Motor neuron (in vitro differentiated cells): ENCODE data around the gene PLA2G6. TPM values are rescaled to one million over a fixed set of nuclear protein-coding genes. Genes with fewer than 3 reads are reported as not detected.

Experiments used
- ATAC-seq, 8 experiments: fragments of 200-7000 bp; cut with Tn5 transposase; replicated peaks in 6 of 8; 2 replicates each; pipeline ENCODE4 v1.8.0; 2021; ENCODE audit warnings: mild to moderate bottlenecking in 8 of 8, moderate library complexity in 8 of 8
- H3K27ac ChIP-seq, 2 donors: fragments of 250-450 bp; sonication (Bioruptor Pico); 2 replicates each; pipeline ENCODE4 v1.9.0; 2021; ENCODE audit warnings: antibody characterized with exemption in 2 of 2, mild to moderate bottlenecking in 2 of 2, moderate library complexity in 1 of 2
- H3K4me1 ChIP-seq, 2 donors: fragments of 250-450 bp; sonication (Bioruptor Pico); replicated peaks in 1 of 2; 2 replicates each; pipeline ENCODE4 v1.6.1; 2021; ENCODE audit warnings: antibody characterized with exemption in 2 of 2, mild to moderate bottlenecking in 2 of 2, moderate library complexity in 1 of 2
- H3K4me3 ChIP-seq, 5 donors: fragments of 250-450 bp; sonication (Bioruptor Pico); 2 replicates each; pipeline ENCODE4 v1.9.0; 2021; ENCODE audit warnings: antibody characterized with exemption in 5 of 5, mild to moderate bottlenecking in 5 of 5, moderate library complexity in 4 of 5
- WGBS, 10 experiments: fragments of 450-650 bp; shearing (Covaris generic); methylation state at CpG; one replicate each; pipeline ENCODE4 v1.0.0; 2022; 5-methylcytosine and 5-hydroxymethylcytosine counted together
- in situ Hi-C, 9 experiments: fragments of 400-800 bp; cut with MboI; loops; one replicate each; pipeline ENCODE4 v1.15.0; 2021; ENCODE audit warnings: low sequenced_read_pairs in 9 of 9, low pct_unique_long_range_greater_than_20kb in 2 of 9; ENCODE audit not compliant: unreplicated experiment in 9 of 9
- total RNA-seq, 8 experiments: library from RNA; unstranded; fragments of 300-600 nt; gene quantifications; 2 replicates each; pipeline versions ENCODE4 v1.2.3 to v1.2.4, GENCODE V29; 2022

Gene PLA2G6
- total RNA-seq, 8 experiments from 2014 or later: 8.6 to 56.8 (median 16.6) TPM

GRCh38 chr22:38112381-38112780 lies 69.2 kb downstream of the PLA2G6 start:
- no CpG with 5 or more reads among the region's 22 CpGs for WGBS, 10 experiments
- H3K4me1 ChIP-seq: peaks cover 4 to 13% of the 10 kb centered on the region in 2 donors
- in situ Hi-C loops: no loop called here
- H3K27ac ChIP-seq: no peak overlapping the region
- no peak overlapping the region for H3K4me3 ChIP-seq
- no peak for ATAC-seq

- H3K27ac ChIP-seq: no peak overlapping the region
- in situ Hi-C loops: no loop called here
- H3K4me3 ChIP-seq: no peak overlapping the region
- no peak for ATAC-seq
- WGBS, 10 experiments: 88% methylated on average over 4 of the region's 11 CpGs; no CpG with 5 or more reads in 9 of the 10 experiments
- peaks cover 4 to 13% of the 10 kb centered on the region in 2 donors for H3K4me1 ChIP-seq
Measured at GRCh38 chr22:38111925-38112355, 69.7 kb downstream of the PLA2G6 start.

- ATAC-seq: peak; percentile 38 to 82 (median 74)
- peaks cover 4 to 13% of the 10 kb centered on the region in 2 donors for H3K4me1 ChIP-seq
- in situ Hi-C loops: no loop called here
- 0 to 100% (median 44%) methylated on average over 1 to 5 of the region's 30 CpGs; no CpG with 5 or more reads in 4 of the 10 experiments for WGBS, 10 experiments
- H3K4me3 ChIP-seq: no peak overlapping the region
- H3K27ac ChIP-seq: no peak overlapping the region
Measured at GRCh38 chr22:38110863-38111852, 70.5 kb downstream of the PLA2G6 start.

- peak in 5 of 8 experiments; percentile 15 to 75 (median 53) for ATAC-seq
- in situ Hi-C loops: no loop called here
- Histone ChIP-seq H3K4me1 (peaks cover 4 to 13% of the 10 kb centered on the region in 2 donors), H3K27ac (no peak within 1 kb of the TSS), H3K4me3 (no peak within 1 kb of the TSS)
- 48 to 85% (median 59%) methylated on average over 2 to 6 of the region's 19 CpGs; no CpG with 5 or more reads in 6 of the 10 experiments for whole genome bisulfite sequencing, 10 experiments
Measured at GRCh38 chr22:38110008-38110862, 71.4 kb downstream of the PLA2G6 start, which contains the start of gene BAIAP2L2. Gene BAIAP2L2, minus strand, starts transcription at chr22:38110684. Its CDS starts 159 bp downstream, at chr22:38110525.

GRCh38 chr22:38109371-38110001 lies 72.1 kb downstream of the PLA2G6 start:
- no peak overlapping the region for H3K4me3 ChIP-seq
- ATAC-seq: peak in 2 of 8 experiments; percentile 6 to 18
- in situ Hi-C loops: no loop called here
- 73 to 100% (median 92%) methylated on average over 2 to 6 of the region's 22 CpGs; no CpG with 5 or more reads in 7 of the 10 experiments for WGBS, 10 experiments
- H3K27ac ChIP-seq: no peak overlapping the region
- peaks cover 4 to 9% of the 10 kb centered on the region in 2 donors for H3K4me1 ChIP-seq

- Histone ChIP-seq H3K4me3 (no peak overlapping the region), H3K27ac (no peak overlapping the region), H3K4me1 (peaks cover 4 to 9% of the 10 kb centered on the region in 2 donors)
- ATAC-seq: peak in 1 of 8 experiments; percentile 10
- 73 to 91% (median 90%) methylated on average over 2 to 4 of the region's 15 CpGs; no CpG with 5 or more reads in 7 of the 10 experiments for WGBS, 10 experiments
- in situ Hi-C loops: no loop called here
Measured at GRCh38 chr22:38108561-38109319, 72.9 kb downstream of the PLA2G6 start.

- WGBS, 10 experiments: 0 to 80% (median 73%) methylated on average over 1 to 3 of the region's 17 CpGs; no CpG with 5 or more reads in 7 of the 10 experiments
- Histone ChIP-seq H3K4me3 (no peak overlapping the region), H3K4me1 (peaks cover 4 to 9% of the 10 kb centered on the region in 2 donors), H3K27ac (no peak overlapping the region)
- in situ Hi-C loops: no loop called here
- ATAC-seq: peak in 3 of 8 experiments; percentile 8 to 16 (median 12)
Measured at GRCh38 chr22:38107692-38108515, 73.7 kb downstream of the PLA2G6 start.

GRCh38 chr22:38106814-38107578 lies 74.6 kb downstream of the PLA2G6 start:
- H3K27ac ChIP-seq: no peak overlapping the region
- no peak for ATAC-seq

GRCh38 chr22:38104084-38104483 lies 77.5 kb downstream of the PLA2G6 start:
- WGBS, 10 experiments: 0 to 100% (median 65%) methylated on average over 1 to 5 of the region's 6 CpGs; no CpG with 5 or more reads in 2 of the 10 experiments
- H3K27ac ChIP-seq: no peak overlapping the region
- in situ Hi-C loops: no loop called here
- H3K4me3 ChIP-seq: no peak overlapping the region
- no peaks in the 10 kb centered on the region for H3K4me1 ChIP-seq
- peak in 2 of 8 experiments; percentile 8 to 44 for ATAC-seq

More at GRCh38 chr22:38106814-38107578, 74.6 kb downstream of the PLA2G6 start:
- H3K4me1 ChIP-seq: peaks cover 4 to 9% of the 10 kb centered on the region in 2 donors
- in situ Hi-C loops: no loop called here
- no peak overlapping the region for H3K4me3 ChIP-seq
- WGBS, 10 experiments: 0 to 89% (median 53%) methylated on average over 1 to 7 of the region's 17 CpGs; no CpG with 5 or more reads in 2 of the 10 experiments

- WGBS, 10 experiments: 31 to 100% (median 79%) methylated on average over 2 to 8 of the region's 8 CpGs
- in situ Hi-C loops: no loop called here
- no peaks in the 10 kb centered on the region for H3K4me1 ChIP-seq
- ATAC-seq: no peak
- H3K27ac ChIP-seq: no peak overlapping the region
- no peak overlapping the region for H3K4me3 ChIP-seq
Measured at GRCh38 chr22:38103641-38104040, 78.0 kb downstream of the PLA2G6 start.
